Measurements from ENCODE around the gene SLC41A1.

SLC41A1 gene

DNA sequence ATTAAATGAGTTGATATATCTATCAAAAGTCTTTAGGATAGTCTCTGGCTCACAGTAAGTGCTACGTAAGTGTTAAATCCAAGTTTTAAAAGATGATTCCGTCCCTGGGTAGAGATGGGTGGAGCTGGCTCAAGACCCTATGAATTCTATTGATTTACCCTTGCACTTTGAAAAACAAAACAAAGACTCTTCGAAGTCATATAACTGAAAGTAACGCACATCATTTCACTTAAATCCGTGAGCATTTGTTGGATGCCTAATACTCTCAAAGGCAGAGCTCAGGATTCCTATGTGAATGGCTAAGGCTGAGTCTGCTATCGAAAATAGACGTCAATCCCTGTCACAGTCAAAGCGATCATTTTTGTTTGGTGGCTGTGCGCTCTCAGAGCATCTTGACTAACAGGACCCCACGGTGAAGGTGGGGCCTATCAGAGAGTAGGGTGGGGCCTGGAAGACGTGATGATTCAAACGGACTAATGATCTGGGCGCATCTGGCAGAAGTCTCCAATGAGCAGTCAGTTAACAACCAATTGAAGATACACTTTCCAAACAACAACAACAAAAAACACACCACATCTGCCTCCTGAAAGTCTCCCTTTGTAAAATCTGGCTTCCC lies 61.9 kb downstream of the SLC41A1 start:
- DNase-seq (ENCODE audit: low spot score): no peak

DNA sequence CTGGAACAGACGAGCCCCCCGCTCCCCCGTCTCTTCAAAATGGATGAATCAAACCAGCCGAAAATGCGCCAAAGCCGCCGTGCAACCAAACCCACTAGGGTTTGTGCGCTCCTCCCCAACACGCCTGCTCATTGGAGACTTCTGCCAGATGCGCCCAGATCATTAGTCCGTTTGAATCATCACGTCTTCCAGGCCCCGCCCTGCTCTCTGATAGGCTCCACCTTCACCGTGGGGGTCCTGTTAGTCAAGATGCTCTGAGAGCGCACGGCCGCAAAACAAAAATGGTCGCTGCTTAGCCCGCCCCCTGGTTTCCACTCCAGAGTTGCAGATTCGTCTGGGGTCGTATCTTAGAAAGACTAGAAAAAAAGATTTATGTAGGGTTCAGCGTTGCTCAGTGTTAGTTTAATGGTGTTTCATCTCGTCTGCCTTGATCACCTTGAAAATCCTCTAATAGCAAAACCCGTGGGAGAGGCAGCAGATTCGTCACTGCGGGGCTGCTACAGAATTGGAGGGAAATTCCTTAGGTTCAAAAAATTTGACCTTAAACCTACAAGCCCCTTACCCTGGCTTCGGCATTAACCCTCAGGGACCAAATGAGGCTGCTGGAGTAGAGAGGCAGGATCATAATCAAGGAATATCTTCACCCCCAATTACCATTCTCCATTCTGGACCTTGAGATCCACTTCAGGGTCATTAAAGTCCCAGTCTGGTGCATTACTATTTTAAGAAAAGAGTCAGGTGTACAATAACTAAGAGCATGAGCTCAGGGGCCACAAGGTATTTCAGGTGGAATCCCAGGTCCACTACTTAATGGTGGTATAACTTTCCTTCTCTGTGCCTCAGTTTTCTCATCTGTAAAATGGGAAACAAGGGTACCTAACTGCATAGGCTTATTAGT lies 62.6 kb downstream of the SLC41A1 start, which contains the start of gene NUCKS1:
Gene NUCKS1 (minus strand): TSS at position 45 of the 898 bp plus-strand sequence. CDS start 209 bp downstream, outside the sequence.
- peak; percentile 68 for DNase-seq (ENCODE audit: low spot score)

DNA sequence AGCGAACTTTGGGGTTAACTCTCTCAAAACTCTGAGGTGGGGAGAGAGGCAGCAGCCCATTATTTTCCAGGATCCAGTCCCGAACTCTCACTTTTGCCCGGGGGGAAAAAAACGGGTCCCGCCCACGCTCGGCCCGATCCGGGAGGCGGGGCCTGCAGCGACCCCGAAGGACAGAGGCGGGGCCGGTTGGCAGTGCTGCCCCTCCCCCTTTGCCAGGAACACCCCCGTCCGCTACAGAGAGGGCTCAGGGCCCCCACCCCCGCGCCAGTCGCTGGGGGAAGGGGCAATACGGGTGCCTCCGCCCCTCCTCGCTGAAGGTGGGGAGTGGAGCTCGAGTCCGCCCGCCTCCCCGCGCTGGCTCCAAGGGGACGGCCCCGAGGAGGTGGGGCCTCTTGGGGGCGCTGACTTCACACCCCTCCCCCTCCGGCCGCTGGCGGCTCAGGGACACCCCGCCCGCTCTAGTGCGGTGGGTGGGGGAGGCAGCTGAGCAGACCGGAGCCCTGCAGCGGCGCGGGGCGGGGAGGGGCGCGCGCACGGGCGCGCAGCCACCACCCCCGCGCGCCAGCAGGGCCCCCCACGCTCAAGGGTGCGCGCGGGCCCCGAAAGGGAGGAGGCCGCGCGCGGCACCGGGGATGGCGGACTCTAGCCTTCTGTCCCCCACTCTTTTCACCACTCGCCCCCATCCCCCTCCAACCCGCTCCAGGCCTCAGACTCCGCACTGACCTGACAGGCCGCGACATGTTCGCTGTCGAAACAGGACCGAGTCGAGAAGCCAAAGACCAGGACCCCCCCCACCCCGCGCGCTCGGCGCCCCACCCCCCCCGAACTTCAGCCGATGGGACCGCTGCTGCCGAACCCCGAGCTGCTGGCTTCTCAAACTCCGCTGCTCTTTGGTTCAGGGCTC lies 63.5 kb downstream of the SLC41A1 start:
- DNase-seq (ENCODE audit: low spot score): peak; percentile 91

DNA sequence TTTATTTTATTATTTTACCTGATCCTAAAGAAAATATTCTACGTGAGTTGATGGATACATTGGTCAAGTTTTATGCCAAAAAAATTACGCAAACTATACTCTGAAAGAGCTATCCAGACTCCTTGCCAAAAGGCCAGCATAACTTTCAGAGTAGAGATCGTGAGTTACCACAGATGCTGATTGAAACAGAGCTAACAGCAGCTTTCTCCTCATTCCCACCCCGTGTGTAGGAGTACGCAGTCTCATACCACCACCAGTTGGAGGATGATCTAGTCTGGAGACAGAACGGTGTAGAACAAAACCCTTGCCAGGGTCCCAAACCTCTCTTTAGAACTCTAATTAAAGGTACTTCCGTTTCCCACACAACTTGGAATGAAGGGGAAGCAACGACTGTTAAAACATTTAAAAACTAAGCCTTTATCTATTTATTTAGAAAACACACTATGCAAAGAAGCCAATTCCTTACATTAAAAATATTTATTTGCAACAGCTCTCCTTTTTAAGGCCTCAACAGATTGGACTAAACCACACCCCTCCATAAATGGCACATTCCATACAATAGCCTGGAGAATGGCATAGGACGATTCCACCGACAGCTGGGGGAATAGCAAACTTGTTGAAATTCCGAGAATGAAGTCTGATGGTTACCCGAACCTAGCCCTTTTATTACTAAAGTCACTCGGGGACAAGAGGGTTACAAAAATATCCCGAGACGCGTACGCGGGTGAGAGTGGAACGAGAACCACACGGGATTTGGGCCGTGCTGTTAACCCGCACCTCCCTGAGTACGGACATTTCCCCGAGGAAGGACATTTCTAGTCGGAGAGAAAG lies 64.4 kb downstream of the SLC41A1 start:
- peak; percentile 20 for DNase-seq (ENCODE audit: low spot score)

DNA sequence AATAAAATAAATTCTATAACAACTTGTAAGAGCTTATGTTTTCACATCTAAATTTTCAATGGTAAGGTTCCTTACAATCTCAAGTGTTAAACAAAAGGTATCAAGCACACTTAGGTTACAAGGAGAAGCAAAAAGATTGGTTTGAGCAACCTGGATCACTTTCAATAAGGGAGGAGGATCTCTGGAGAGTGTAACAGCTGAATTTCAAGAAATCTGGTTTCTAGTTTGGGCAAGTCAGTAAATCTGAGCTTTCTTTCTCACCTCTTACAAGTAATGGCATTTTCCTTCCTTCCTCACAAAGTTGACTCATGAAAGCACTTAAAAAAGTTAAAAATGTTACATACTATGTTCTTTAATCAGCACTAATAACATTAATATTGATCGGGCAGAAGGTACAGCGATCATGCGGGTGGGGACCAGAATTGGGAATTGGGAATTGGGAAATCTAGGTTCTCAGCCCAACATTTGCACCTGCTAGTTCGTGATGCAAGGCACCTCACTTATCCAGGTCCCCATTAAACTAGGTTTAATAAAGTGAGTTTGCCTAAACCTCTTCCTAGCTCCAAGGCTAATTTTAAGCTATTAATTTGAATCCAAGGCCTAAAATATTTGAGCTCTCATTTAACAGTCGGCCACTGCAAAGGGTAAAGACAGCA lies 66.1 kb downstream of the SLC41A1 start:
- no peak for DNase-seq (ENCODE audit: low spot score)

DNA sequence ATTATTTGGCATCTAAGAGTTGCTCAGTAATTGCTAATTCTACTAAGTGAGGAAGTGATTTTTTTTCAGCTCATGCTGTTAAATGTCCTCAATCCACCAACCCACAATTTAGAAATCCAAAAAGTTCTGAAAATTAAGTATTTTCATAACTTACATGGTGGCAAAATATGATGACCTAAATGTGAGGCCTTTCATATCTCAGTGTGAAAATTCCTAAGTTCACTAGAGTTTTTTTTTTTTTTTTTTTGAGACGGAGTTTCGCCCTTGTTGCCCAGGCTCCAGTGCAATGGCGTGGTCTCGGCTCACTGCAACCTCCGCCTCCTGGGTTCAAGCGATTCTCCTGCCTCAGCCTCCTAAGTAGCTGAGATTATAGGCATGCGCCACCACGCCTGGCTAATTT lies 68.6 kb downstream of the SLC41A1 start:
- DNase-seq (ENCODE audit: low spot score): no peak

DNA sequence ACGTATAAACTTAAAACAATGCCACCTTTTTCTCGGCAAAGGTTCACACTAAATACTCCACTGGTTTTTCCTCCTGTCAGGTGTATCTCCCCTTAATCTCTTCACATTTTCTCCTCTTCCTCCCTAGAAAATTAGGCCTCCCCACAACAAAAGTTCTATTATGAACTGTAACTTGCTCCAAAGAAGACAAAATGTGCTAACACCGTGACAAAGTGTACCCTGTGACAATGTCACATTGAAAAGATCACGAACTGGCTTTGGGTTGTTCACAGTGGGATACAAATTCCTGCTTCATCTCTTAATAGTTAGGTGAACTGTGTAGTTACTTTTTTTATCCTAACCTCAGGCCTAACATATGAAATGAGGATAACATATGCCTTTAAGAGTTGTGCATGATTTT lies 69.0 kb downstream of the SLC41A1 start:
- DNase-seq (ENCODE audit: low spot score): no peak

DNA sequence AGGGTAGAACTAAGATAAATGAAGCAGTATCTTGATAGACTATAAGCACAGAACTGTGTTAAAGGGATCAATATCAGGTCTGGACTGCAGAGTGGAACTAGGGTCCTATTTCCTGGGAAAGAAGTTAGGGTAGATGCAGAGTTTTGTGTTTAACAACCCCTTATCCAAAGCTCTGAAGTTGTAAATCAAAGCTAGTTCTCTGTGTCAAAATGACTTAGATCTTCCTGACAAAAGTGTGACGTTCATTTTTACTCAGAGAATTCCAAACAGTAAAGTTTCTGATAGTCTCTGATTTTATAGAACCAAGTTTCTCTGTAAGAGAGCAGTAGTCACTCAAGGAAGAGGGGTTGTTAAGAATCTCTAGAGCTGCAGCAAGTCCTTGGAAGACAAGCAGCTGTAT lies 71.3 kb downstream of the SLC41A1 start:
- DNase-seq (ENCODE audit: low spot score): no peak

DNA sequence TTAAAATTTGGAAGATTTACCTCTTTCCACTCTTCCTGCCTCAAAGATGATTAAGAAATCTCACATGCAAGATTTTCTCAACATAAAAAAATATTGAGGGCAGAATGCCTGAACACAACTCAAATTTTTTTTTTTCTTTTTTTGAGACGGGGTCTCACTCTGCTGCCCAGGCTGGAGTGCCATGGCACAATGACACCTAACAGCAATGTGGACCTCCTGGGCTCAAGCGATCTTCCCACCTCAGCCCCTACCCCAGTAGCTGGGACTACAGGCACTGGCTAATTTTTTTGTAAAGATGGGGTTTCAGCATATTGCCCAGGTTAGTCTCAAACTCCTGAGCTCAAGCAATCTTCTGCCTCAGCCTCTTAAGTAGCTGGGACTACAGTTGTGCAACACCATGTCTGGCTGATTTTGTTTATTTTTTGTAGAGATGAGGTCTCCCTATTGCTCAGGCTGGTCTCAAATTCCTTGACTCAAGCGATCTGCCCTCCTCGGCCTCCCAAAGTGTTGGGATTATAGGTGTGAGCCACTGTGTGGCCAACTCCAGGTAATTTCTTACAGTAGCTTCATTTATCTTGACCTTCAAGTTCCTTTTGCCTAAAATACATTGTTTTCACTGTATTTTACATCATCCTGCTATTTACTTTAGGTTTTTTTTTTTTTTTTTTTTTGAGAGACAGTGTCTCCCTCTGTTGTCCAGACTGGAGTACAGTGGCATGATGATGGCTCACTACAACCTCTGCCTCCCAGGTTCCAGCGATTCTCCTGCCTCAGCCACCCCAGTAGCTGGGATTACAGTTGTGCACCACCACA lies 73.4 kb downstream of the SLC41A1 start:
- DNase-seq (ENCODE audit: low spot score): no peak

Data from HuH-7.5 (cell line).